Left lobe of liver (tissue), 2 donors: ENCODE data around the gene TMEM238. TPM values are rescaled to one million over a fixed set of nuclear protein-coding genes. Genes with fewer than 3 reads are reported as not detected.
A peak's percentile ranks its signal among the peaks of the same experiment; 100 is the strongest.

Experiments used
- ATAC-seq: fragments of 200-7000 bp; cut with Tn5 transposase; one replicate; pipeline ENCODE4 v1.9.1; 2020; ENCODE audit warnings: mild to moderate bottlenecking, moderate library complexity
- DNase-seq: peaks from one replicate; pipeline ENCODE4 v3.0.0-alpha.2; 2020; ENCODE audit warnings: low spot score
- total RNA-seq: library from RNA; stranded (reverse); gene quantifications from one replicate; pipeline ENCODE4 v1.2.1, GENCODE V29; 2021
- donor health status: DM: no; HTN: no; CAD: no; lungs with moderate emphysema.
- donor health status: DM: no; HTN: yes; CAD: no.

TMEM238 gene
- total RNA-seq, 1 donor from 2014 or later, result 26.6 TPM

GRCh38 chr19:55382013-55382412 lies 2.1 kb downstream of the TMEM238 start:
- ATAC-seq (no peak), DNase-seq (no peak)

- ATAC-seq (no peak), DNase-seq (no peak)
These were observed 4.9 kb downstream of the TMEM238 start for GRCh38 chr19:55379174-55379573.

GRCh38 chr19:55377356-55378131 lies 6.5 kb downstream of the TMEM238 start:
- DNase-seq (no peak), ATAC-seq (peak; percentile 18)

GRCh38 chr19:55376241-55376933 lies 7.7 kb downstream of the TMEM238 start, which contains the start of gene TMEM190:
Gene TMEM190 (plus strand): TSS chr19:55376826. CDS start chr19:55376854, 28 bp downstream.
- DNase-seq (no peak), ATAC-seq (peak; percentile 10)

- no peak for ATAC-seq
- DNase-seq, result no peak
These were observed 9.9 kb downstream of the TMEM238 start for GRCh38 chr19:55373993-55374757.

- no peak for ATAC-seq
- no peak for DNase-seq
These were observed 10.6 kb downstream of the TMEM238 start for GRCh38 chr19:55373306-55373992.

GRCh38 chr19:55372316-55373081 lies 11.6 kb downstream of the TMEM238 start:
- no peak for ATAC-seq

GRCh38 chr19:55370305-55370988 lies 13.6 kb downstream of the TMEM238 start, which contains the start of gene IL11:
Gene IL11 (minus strand): TSS chr19:55370463. CDS start chr19:55370310, 153 bp downstream.
- DNase-seq, result no peak
- ATAC-seq, result no peak

More at GRCh38 chr19:55372316-55373081, 11.6 kb downstream of the TMEM238 start:
- DNase-seq, result no peak

GRCh38 chr19:55369653-55370304 lies 14.3 kb downstream of the TMEM238 start:
- ATAC-seq, result no peak
- no peak for DNase-seq

- DNase-seq (no peak), ATAC-seq (peak; percentile 49)
These were observed 15.2 kb downstream of the TMEM238 start for GRCh38 chr19:55368701-55369563.

- ATAC-seq (no peak), DNase-seq (no peak)
These were observed 16.0 kb downstream of the TMEM238 start for GRCh38 chr19:55368106-55368505.

- ATAC-seq, result no peak
- no peak for DNase-seq
These were observed 17.3 kb downstream of the TMEM238 start for GRCh38 chr19:55366790-55367189.

- no peak for ATAC-seq
- DNase-seq, result no peak
These were observed 18.1 kb downstream of the TMEM238 start for GRCh38 chr19:55365964-55366363.

- DNase-seq, result no peak
These were observed 18.8 kb downstream of the TMEM238 start for GRCh38 chr19:55365245-55365644.

GRCh38 chr19:55362990-55363716 lies 20.9 kb downstream of the TMEM238 start, which contains the start of gene GARIN5B:
Gene GARIN5B (minus strand): TSS chr19:55363260. CDS start chr19:55363066, 194 bp downstream.
- ATAC-seq, result no peak
- no peak for DNase-seq

More at GRCh38 chr19:55365245-55365644, 18.8 kb downstream of the TMEM238 start:
- ATAC-seq, result no peak

GRCh38 chr19:55362174-55362989 lies 21.7 kb downstream of the TMEM238 start:
- DNase-seq, result no peak
- ATAC-seq, result no peak
